ENCODE data around the gene LPAR5. TPM values are rescaled to one million over a fixed set of nuclear protein-coding genes. Genes with fewer than 3 reads are reported as not detected.

The LPAR5 gene
- total RNA-seq, 1 experiment from 2014 or later = 0.20 TPM

DNA sequence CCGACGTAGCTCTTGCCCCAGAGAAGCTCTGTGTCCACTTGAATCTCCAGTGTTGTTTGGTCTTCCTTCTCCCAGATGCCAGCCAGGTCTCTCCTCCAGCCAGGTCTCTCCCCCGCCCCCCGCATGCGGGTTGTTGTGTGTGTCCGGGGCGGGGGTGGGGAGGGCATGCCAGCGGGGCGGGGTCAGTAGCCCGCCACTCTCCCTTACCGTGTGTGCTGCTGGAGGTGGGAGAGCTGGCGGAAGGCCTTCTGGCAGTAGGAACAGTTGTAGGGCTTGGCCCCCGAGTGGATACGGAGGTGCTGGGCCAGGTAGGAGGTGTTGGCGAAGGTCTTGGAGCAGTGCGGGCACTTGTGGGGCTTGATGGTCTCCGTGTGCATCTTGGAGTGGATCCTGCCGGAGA lies 36.4 kb upstream of the LPAR5 start:
- TF ChIP-seq, protein P1, sequence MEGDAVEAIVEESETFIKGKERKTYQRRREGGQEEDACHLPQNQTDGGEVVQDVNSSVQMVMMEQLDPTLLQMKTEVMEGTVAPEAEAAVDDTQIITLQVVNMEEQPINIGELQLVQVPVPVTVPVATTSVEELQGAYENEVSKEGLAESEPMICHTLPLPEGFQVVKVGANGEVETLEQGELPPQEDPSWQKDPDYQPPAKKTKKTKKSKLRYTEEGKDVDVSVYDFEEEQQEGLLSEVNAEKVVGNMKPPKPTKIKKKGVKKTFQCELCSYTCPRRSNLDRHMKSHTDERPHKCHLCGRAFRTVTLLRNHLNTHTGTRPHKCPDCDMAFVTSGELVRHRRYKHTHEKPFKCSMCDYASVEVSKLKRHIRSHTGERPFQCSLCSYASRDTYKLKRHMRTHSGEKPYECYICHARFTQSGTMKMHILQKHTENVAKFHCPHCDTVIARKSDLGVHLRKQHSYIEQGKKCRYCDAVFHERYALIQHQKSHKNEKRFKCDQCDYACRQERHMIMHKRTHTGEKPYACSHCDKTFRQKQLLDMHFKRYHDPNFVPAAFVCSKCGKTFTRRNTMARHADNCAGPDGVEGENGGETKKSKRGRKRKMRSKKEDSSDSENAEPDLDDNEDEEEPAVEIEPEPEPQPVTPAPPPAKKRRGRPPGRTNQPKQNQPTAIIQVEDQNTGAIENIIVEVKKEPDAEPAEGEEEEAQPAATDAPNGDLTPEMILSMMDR (IDR thresholded peaks at IDR 0.05; ENCODE audit: insufficient read depth in 1 of 2, low read depth in 1 of 2, low read length in 1 of 2, severe bottlenecking in 1 of 2, unreplicated experiment in 1 of 2) = no peak
- POLR2A ChIA-PET = no interaction called here
- Mint-ChIP-seq H3K9me3 (ENCODE audit: unreplicated experiment) (no peaks in the 10 kb centered on the region), H3K4me1 (ENCODE audit: low read depth, unreplicated experiment) (no peaks in the 10 kb centered on the region), H3K36me3 (ENCODE audit: insufficient read depth, unreplicated experiment) (peaks cover 97% of the 10 kb centered on the region), H3K27ac (ENCODE audit: unreplicated experiment) (no peak overlapping the region), H3K27me3 (ENCODE audit: insufficient read depth, unreplicated experiment) (no peaks in the 10 kb centered on the region), H3K4me3 (ENCODE audit: unreplicated experiment) (no peak overlapping the region)
- Histone ChIP-seq H3K9me3 (no peaks in the 10 kb centered on the region), H3K27me3 (replicated peaks; ENCODE audit: control insufficient read depth, insufficient read depth, low read length) (no peaks in the 10 kb centered on the region; the same call in 1 of the 2 replicates), H3K36me3 (ENCODE audit: control insufficient read depth, insufficient read depth, low read length) (peaks cover 10% of the 10 kb centered on the region), H3K4me3 (ENCODE audit: low read depth, low read length) (no peak overlapping the region), H3K4me1 (no peaks in the 10 kb centered on the region)
- intact Hi-C loops (cut with micrococcal nuclease; ENCODE audit: unreplicated experiment) = no loop called here
- BruUV-seq (replicated peaks) = no TSS peak
- DNase-seq = no peak
- CTCF ChIA-PET = no interaction called here

DNA sequence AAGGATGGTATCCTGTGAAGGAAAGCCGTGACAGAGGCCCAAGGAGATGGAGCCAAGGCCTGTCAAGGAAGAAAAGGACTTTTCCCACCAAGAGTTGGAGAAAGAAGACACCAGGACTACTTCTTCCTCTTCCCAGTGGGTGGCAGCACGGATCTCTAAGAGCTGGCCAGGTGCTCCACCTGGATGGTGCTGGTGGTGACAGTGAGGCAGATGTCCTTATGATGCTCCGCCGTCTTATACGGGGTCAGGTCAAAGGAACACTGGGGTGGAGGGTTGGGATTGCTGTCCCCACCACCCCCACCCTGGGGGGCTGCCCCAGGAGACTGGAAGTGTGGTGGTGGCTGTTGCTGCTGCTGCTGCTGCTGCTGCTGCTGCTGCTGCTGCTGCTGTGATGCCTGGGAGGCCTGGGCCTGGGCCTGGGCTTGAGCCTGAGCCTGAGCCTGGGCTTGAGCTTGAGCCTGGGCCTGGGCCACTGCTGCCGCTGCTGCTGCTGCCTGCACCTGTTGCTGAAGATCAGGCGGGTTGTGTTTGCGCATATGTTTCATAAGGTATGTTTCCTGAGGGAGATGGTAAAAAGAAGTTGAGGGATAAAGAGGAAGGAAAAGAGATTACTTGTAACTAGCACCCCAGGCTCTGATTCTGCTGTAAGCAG lies 31.9 kb upstream of the LPAR5 start:
- no peaks in the 10 kb centered on the region for H3K27me3 Mint-ChIP-seq (ENCODE audit: insufficient read depth, unreplicated experiment)
- no peak overlapping the region for H3K27ac Mint-ChIP-seq (ENCODE audit: unreplicated experiment)
- DNase-seq = peak; percentile 66 to 72
- peaks cover 6% of the 10 kb centered on the region for H3K4me1 Mint-ChIP-seq (ENCODE audit: low read depth, unreplicated experiment)
- no peaks in the 10 kb centered on the region for H3K9me3 Mint-ChIP-seq (ENCODE audit: unreplicated experiment)
- Histone ChIP-seq H3K4me1 (peaks cover 5% of the 10 kb centered on the region; the same call in 1 of the 2 replicates), H3K9me3 (no peaks in the 10 kb centered on the region), H3K36me3 (ENCODE audit: control insufficient read depth, insufficient read depth, low read length) (peaks cover 6% of the 10 kb centered on the region), H3K27me3 (replicated peaks; ENCODE audit: control insufficient read depth, insufficient read depth, low read length) (no peaks in the 10 kb centered on the region; the same call in 1 of the 2 replicates), H3K4me3 (ENCODE audit: low read depth, low read length) (no peak overlapping the region)
- TF ChIP-seq, protein P1 (IDR thresholded peaks at IDR 0.05; ENCODE audit: insufficient read depth in 1 of 2, low read depth in 1 of 2, low read length in 1 of 2, severe bottlenecking in 1 of 2, unreplicated experiment in 1 of 2) = peak; percentile 51 to 75
- no TSS peak for BruUV-seq (replicated peaks)
- ChIA-PET CTCF (interaction anchor here (1.2 to 1.8 kb wide), 4 partner anchors 17 to 85 kb away, joined by 4 to 10 read pairs (median 7); partner anchors contain the start of genes MLF2 and ZNF384), POLR2A (interaction anchor here (1.0 to 3.0 kb wide), 2 partner anchors 22 to 56 kb away, joined by 4 to 16 read pairs; partner anchors contain the start of genes COPS7A and ZNF384)
- intact Hi-C loops (cut with micrococcal nuclease; ENCODE audit: unreplicated experiment) = loop anchor here (1.0 to 2.0 kb wide), 3 partner anchors 17 to 111 kb away; no protein-coding TSS in a partner anchor
- H3K4me3 Mint-ChIP-seq (ENCODE audit: unreplicated experiment) = no peak overlapping the region
- peaks cover 83% of the 10 kb centered on the region for H3K36me3 Mint-ChIP-seq (ENCODE audit: insufficient read depth, unreplicated experiment)

DNA sequence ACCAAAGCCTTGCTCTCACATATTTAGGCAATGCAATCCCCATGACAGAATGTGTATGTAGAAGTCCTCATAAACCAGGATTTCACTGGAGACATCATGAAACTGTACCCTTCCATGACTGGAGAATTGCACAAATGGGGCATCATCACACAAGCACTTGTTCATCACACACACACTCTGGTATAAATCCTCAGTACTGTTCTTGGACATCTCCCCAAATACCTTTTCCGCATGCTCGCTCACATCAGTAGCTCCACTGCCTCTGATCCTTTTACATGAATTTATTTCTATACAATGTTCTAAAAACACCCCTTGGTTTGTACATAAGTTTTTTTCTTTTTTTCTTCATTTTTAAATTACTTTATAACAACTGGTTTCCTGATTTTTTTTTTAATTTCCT lies 30.5 kb upstream of the LPAR5 start:
- Mint-ChIP-seq H3K4me1 (ENCODE audit: low read depth, unreplicated experiment) (peaks cover 14% of the 10 kb centered on the region), H3K27me3 (ENCODE audit: insufficient read depth, unreplicated experiment) (no peaks in the 10 kb centered on the region), H3K4me3 (ENCODE audit: unreplicated experiment) (no peak overlapping the region), H3K27ac (ENCODE audit: unreplicated experiment) (no peak overlapping the region), H3K36me3 (ENCODE audit: insufficient read depth, unreplicated experiment) (peaks cover 69% of the 10 kb centered on the region), H3K9me3 (ENCODE audit: unreplicated experiment) (no peaks in the 10 kb centered on the region)
- H3K4me1 ChIP-seq = peaks cover 12% of the 10 kb centered on the region; the same call in 1 of the 2 replicates
- peaks cover 4% of the 10 kb centered on the region; the same call in 1 of the 2 replicates for H3K36me3 ChIP-seq (ENCODE audit: control insufficient read depth, insufficient read depth, low read length)
- ChIA-PET POLR2A (interaction anchor here (1.0 kb wide), 1 partner anchor 23 kb away, joined by 7 read pairs; the partner anchor contains the start of gene ZNF384), CTCF (interaction anchor here (1.5 to 1.8 kb wide), 2 partner anchors 18 to 87 kb away, joined by 4 to 10 read pairs; partner anchors contain the start of gene MLF2)
- H3K9me3 ChIP-seq = no peaks in the 10 kb centered on the region
- H3K27me3 ChIP-seq (replicated peaks; ENCODE audit: control insufficient read depth, insufficient read depth, low read length) = no peaks in the 10 kb centered on the region
- no peak overlapping the region for H3K4me3 ChIP-seq (ENCODE audit: low read depth, low read length)
- BruUV-seq (replicated peaks) = no TSS peak
- DNase-seq = no peak
- intact Hi-C loops (cut with micrococcal nuclease; ENCODE audit: unreplicated experiment) = loop anchor here (2.0 kb wide), 1 partner anchor 113 kb away; no protein-coding TSS in a partner anchor
- TF ChIP-seq, protein P1 (IDR thresholded peaks at IDR 0.05; ENCODE audit: insufficient read depth in 1 of 2, low read depth in 1 of 2, low read length in 1 of 2, severe bottlenecking in 1 of 2, unreplicated experiment in 1 of 2) = no peak

All from Caco-2 (cell line).